ENCODE measurements around the gene AFMID.
A peak's percentile ranks its signal among the peaks of the same experiment; 100 is the strongest.

Gene AFMID

GRCh38 chr17:78249818-78250806 lies 63.0 kb downstream of the AFMID start:
- TF ChIP-seq REST (IDR thresholded peaks at IDR 0.05; ENCODE audit: insufficient replicate concordance, low read depth) (no peak), CTCF (IDR thresholded peaks at IDR 0.05; ENCODE audit: insufficient read depth, low read length) (no peak), GABPA (IDR thresholded peaks at IDR 0.05; ENCODE audit: low read depth) (no peak), POLR2AphosphoS5 (IDR thresholded peaks at IDR 0.05; ENCODE audit: low read depth) (no peak), SPI1 (IDR thresholded peaks at IDR 0.05; ENCODE audit: borderline replicate concordance, low read depth) (no peak)
- Histone ChIP-seq H3K27me3 (ENCODE audit: insufficient read depth, poor library complexity, severe bottlenecking) (no peaks in the 10 kb centered on the region), H3K27ac (replicated peaks) (no peak overlapping the region), H3K4me3 (replicated peaks; ENCODE audit: insufficient read depth, low read length) (no peak overlapping the region)
- DNase-seq (ENCODE audit: low read depth in 1 of 2, low spot score in 1 of 2) = no peak

GRCh38 chr17:78250891-78251772 lies 64.0 kb downstream of the AFMID start:
- DNase-seq (ENCODE audit: low read depth in 1 of 2, low spot score in 1 of 2) = peak in 1 of 2 experiments; percentile 87
- H3K27ac ChIP-seq (replicated peaks) = no peak overlapping the region
- no peaks in the 10 kb centered on the region for H3K27me3 ChIP-seq (ENCODE audit: insufficient read depth, poor library complexity, severe bottlenecking)
- H3K4me3 ChIP-seq (replicated peaks; ENCODE audit: insufficient read depth, low read length) = no peak overlapping the region
- TF ChIP-seq CTCF (IDR thresholded peaks at IDR 0.05; ENCODE audit: insufficient read depth, low read length) (peak; percentile 99), REST (IDR thresholded peaks at IDR 0.05; ENCODE audit: insufficient replicate concordance, low read depth) (no peak), SPI1 (IDR thresholded peaks at IDR 0.05; ENCODE audit: borderline replicate concordance, low read depth) (peak; percentile 33; the same call in 1 of the 2 replicates)

- Histone ChIP-seq H3K27ac (replicated peaks) (no peak overlapping the region), H3K27me3 (ENCODE audit: insufficient read depth, poor library complexity, severe bottlenecking) (no peaks in the 10 kb centered on the region), H3K4me3 (replicated peaks; ENCODE audit: insufficient read depth, low read length) (no peak overlapping the region)
- no peak for DNase-seq (ENCODE audit: low read depth in 1 of 2, low spot score in 1 of 2)
- TF ChIP-seq CTCF (IDR thresholded peaks at IDR 0.05; ENCODE audit: insufficient read depth, low read length) = no peak
- no peak for TF ChIP-seq GABPA (IDR thresholded peaks at IDR 0.05; ENCODE audit: low read depth)
- no peak for TF ChIP-seq POLR2AphosphoS5 (IDR thresholded peaks at IDR 0.05; ENCODE audit: low read depth)
- TF ChIP-seq SPI1 (IDR thresholded peaks at IDR 0.05; ENCODE audit: borderline replicate concordance, low read depth) = no peak
- TF ChIP-seq REST (IDR thresholded peaks at IDR 0.05; ENCODE audit: insufficient replicate concordance, low read depth) = no peak
Measured at GRCh38 chr17:78251773-78252103, 64.6 kb downstream of the AFMID start.
